H1 (cell line): ENCODE data around the gene FNDC5. TPM values are rescaled to one million over a fixed set of nuclear protein-coding genes. Genes with fewer than 3 reads are reported as not detected.

Experiments used
- CTCF ChIA-PET: fragments of 300-600 bp; sonication (Branson Sonifier 250); formaldehyde crosslinking; loops from one replicate; lab custom pipeline; 2021; ENCODE audit not compliant: partially characterized antibody; lab: Charles Lee
- POLR2A ChIA-PET: fragments of 300-600 bp; sonication (Branson Sonifier 250); formaldehyde crosslinking; loops from one replicate; lab custom pipeline; 2021; ENCODE audit warnings: inconsistent platforms; ENCODE audit not compliant: partially characterized antibody; lab: Charles Lee
- DNase-seq, 2 experiments: peaks; one replicate each; pipeline versions ENCODE4 v3.0.0 to v3.0.0-alpha.2; 2010 to 2022; ENCODE audit warnings: low spot score in 2 of 2, low read depth in 1 of 2, mixed read lengths in 1 of 2
- FAIRE-seq: peaks from 2 replicates; lab custom pipeline; 2011; peaks lifted over from hg19 to GRCh38; lab: Jason Lieb, UNC
- H2AFZ ChIP-seq: 2 replicates; pipeline ENCODE4 v1.8.1; 2012; ENCODE audit warnings: low read length, inconsistent platforms
- H2AK5ac ChIP-seq: 2 replicates; pipeline ENCODE4 v1.6.1; 2013; ENCODE audit warnings: low read depth, low read length
- H2BK120ac ChIP-seq: replicated peaks from 2 replicates; pipeline ENCODE3; 2013; ENCODE audit warnings: low read depth, low read length, inconsistent platforms
- H2BK12ac ChIP-seq: 2 replicates; pipeline ENCODE4 v1.6.1; 2013; ENCODE audit warnings: low read depth, low read length
- H2BK15ac ChIP-seq: 2 replicates; pipeline ENCODE4 v1.6.1; 2013; ENCODE audit warnings: low read length
- H2BK20ac ChIP-seq: 2 replicates; pipeline ENCODE4 v1.6.1; 2013; ENCODE audit warnings: low read length
- H2BK5ac ChIP-seq: 2 replicates; pipeline ENCODE4 v1.6.1; 2013; ENCODE audit warnings: low read depth, low read length
- H3K14ac ChIP-seq: 2 replicates; pipeline ENCODE4 v1.6.1; 2013; ENCODE audit warnings: inconsistent platforms; ENCODE audit not compliant: insufficient read length
- H3K18ac ChIP-seq: 2 replicates; pipeline ENCODE4 v1.6.1; 2013; ENCODE audit warnings: low read length; ENCODE audit errors: extremely low read depth
- H3K23ac ChIP-seq: 2 replicates; pipeline ENCODE4 v1.6.1; 2013; ENCODE audit warnings: inconsistent platforms; ENCODE audit not compliant: insufficient read length
- H3K23me2 ChIP-seq: 2 replicates; pipeline ENCODE4 v1.6.1; 2013; ENCODE audit warnings: low read depth, low read length
- H3K27ac ChIP-seq: 2 replicates; pipeline ENCODE4 v1.6.1; 2011; ENCODE audit warnings: low read depth, low read length, inconsistent platforms
- H3K27me3 ChIP-seq, 4 experiments: replicated peaks in 1 of 4; 1 replicate in 1 of 4; 2 replicates in 3 of 4; pipeline versions ENCODE4 v1.6.1 to v1.8.1; 2011 to 2013; ENCODE audit warnings: low read length in 3 of 4, mild to moderate bottlenecking in 3 of 4, inconsistent platforms in 2 of 4, mixed read lengths in 2 of 4, moderate library complexity in 1 of 4; ENCODE audit not compliant: control insufficient read depth in 3 of 4, insufficient read depth in 3 of 4; ENCODE audit errors: extremely low read depth in 1 of 4
- H3K36me3 ChIP-seq, 4 experiments: 2 replicates each; pipeline versions ENCODE4 v1.6.1 to v1.8.1; 2011 to 2013; ENCODE audit warnings: mild to moderate bottlenecking in 4 of 4, low read length in 3 of 4, moderate library complexity in 2 of 4, control low read depth in 1 of 4, inconsistent platforms in 1 of 4; ENCODE audit not compliant: insufficient read depth in 4 of 4, control insufficient read depth in 2 of 4
- H3K4ac ChIP-seq: replicated peaks from 2 replicates; pipeline ENCODE3; 2013; ENCODE audit warnings: low read length, low read depth, mixed read lengths, inconsistent platforms; ENCODE audit not compliant: insufficient read length
- H3K4me1 ChIP-seq, 4 experiments: replicated peaks in 1 of 4; 1 replicate in 1 of 4; 2 replicates in 3 of 4; pipeline versions ENCODE4 v1.6.1 to v1.8.1; 2011 to 2013; ENCODE audit warnings: low read length in 3 of 4, inconsistent platforms in 2 of 4, mixed read lengths in 1 of 4; ENCODE audit not compliant: insufficient read depth in 4 of 4, control insufficient read depth in 3 of 4
- H3K4me2 ChIP-seq, 2 experiments: 2 replicates each; pipeline versions ENCODE4 v1.6.1 to v1.8.1; 2011 to 2013; ENCODE audit warnings: low read depth in 2 of 2, low read length in 2 of 2, control low read depth in 1 of 2, inconsistent platforms in 1 of 2, mild to moderate bottlenecking in 1 of 2; ENCODE audit not compliant: insufficient read depth in 1 of 2
- H3K4me3 ChIP-seq, 4 experiments: fragments of 200-600, 300-600 bp in 1 of 4; sonication (generic), shearing (Covaris generic), sonication (Bioruptor Twin) in 1 of 4; 2 replicates each; pipeline versions ENCODE4 v1.5.1 to v1.8.1; 2011 to 2016; ENCODE audit warnings: low read length in 4 of 4, low read depth in 3 of 4, control low read depth in 2 of 4, inconsistent platforms in 2 of 4, mild to moderate bottlenecking in 2 of 4, mixed read lengths in 1 of 4, moderate library complexity in 1 of 4; ENCODE audit not compliant: insufficient read depth in 2 of 4; ENCODE audit errors: extremely low read depth in 1 of 4
- H3K56ac ChIP-seq: replicated peaks from 2 replicates; pipeline ENCODE3; 2013; ENCODE audit warnings: low read depth, mild to moderate bottlenecking, mixed read lengths, low read length, inconsistent platforms; ENCODE audit not compliant: insufficient read length
- H3K79me1 ChIP-seq: 2 replicates; pipeline ENCODE4 v1.6.1; 2013; ENCODE audit warnings: low read depth, low read length, control low read depth
- H3K79me2 ChIP-seq, 2 experiments: 2 replicates each; pipeline versions ENCODE4 v1.6.1 to v1.8.1; 2012 to 2013; ENCODE audit warnings: low read length in 2 of 2, mild to moderate bottlenecking in 2 of 2, inconsistent platforms in 1 of 2; ENCODE audit not compliant: insufficient read depth in 2 of 2, control insufficient read depth in 1 of 2
- H3K9ac ChIP-seq, 4 experiments: replicated peaks in 1 of 4; 1 replicate in 1 of 4; 2 replicates in 3 of 4; pipeline versions ENCODE4 v1.6.1 to v1.8.1; 2011 to 2013; ENCODE audit warnings: low read depth in 3 of 4, low read length in 3 of 4, control low read depth in 2 of 4, mild to moderate bottlenecking in 2 of 4, moderate library complexity in 2 of 4, inconsistent platforms in 1 of 4; ENCODE audit errors: extremely low read depth in 1 of 4
- H3K9me3 ChIP-seq, 2 experiments: 2 replicates each; pipeline versions ENCODE4 v1.6.1 to v1.8.1; 2012 to 2013; ENCODE audit warnings: mild to moderate bottlenecking in 2 of 2, moderate library complexity in 2 of 2, control low read depth in 1 of 2, inconsistent platforms in 1 of 2, low read depth in 1 of 2, low read length in 1 of 2, mixed read lengths in 1 of 2; ENCODE audit not compliant: insufficient read depth in 2 of 2
- H4K20me1 ChIP-seq, 2 experiments: replicated peaks in 1 of 2; 2 replicates each; pipeline versions ENCODE3 to v1.8.1; 2011 to 2013; ENCODE audit warnings: inconsistent platforms in 2 of 2, low read length in 2 of 2, mild to moderate bottlenecking in 1 of 2; ENCODE audit not compliant: insufficient read depth in 2 of 2, control insufficient read depth in 1 of 2
- H4K5ac ChIP-seq: 2 replicates; pipeline ENCODE4 v1.6.1; 2013; ENCODE audit warnings: low read length, low read depth, mixed read lengths, inconsistent platforms; ENCODE audit not compliant: insufficient read length
- H4K8ac ChIP-seq: 2 replicates; pipeline ENCODE4 v1.8.0; 2013; ENCODE audit warnings: mild to moderate bottlenecking, moderate library complexity, low read length, inconsistent platforms; ENCODE audit not compliant: insufficient read depth; ENCODE audit errors: extremely low read depth
- H4K91ac ChIP-seq: replicated peaks from 2 replicates; pipeline ENCODE3; 2013; ENCODE audit warnings: low read length, mixed read lengths, inconsistent platforms; ENCODE audit not compliant: insufficient read length
- GTF2F1 ChIP-seq: IDR thresholded peaks from 2 replicates; pipeline ENCODE4 v1.6.1; 2012; ENCODE audit warnings: low read depth, low read length, improper control_type of control experiment, borderline replicate concordance
- NRF1 ChIP-seq: IDR thresholded peaks from 2 replicates; pipeline ENCODE4 v1.6.1; 2011; ENCODE audit warnings: mild to moderate bottlenecking, low read depth, low read length, improper control_type of control experiment
- TBP ChIP-seq: IDR thresholded peaks from 2 replicates; pipeline ENCODE4 v1.6.1; 2011; ENCODE audit warnings: low read depth, low read length, improper control_type of control experiment
- TEAD4 ChIP-seq: IDR thresholded peaks from 2 replicates; pipeline ENCODE4 v1.6.1; 2012; ENCODE audit warnings: low read depth, low read length, inconsistent platforms, mixed read lengths
- WGBS, 2 experiments: shearing (Covaris generic) in 1 of 2; methylation state at CpG; one replicate each; pipeline versions ENCODE4 v1.1.6 to v1.1.7; 2013 to 2015; ENCODE audit warnings: low lambda C conversion rate in 2 of 2, mixed read lengths in 2 of 2, inconsistent platforms in 1 of 2, low coverage in 1 of 2, missing lambda C conversion rate in 1 of 2; ENCODE audit not compliant: insufficient replicate concordance in 2 of 2, insufficient coverage in 1 of 2, insufficient read length in 1 of 2; ENCODE audit errors: extremely low coverage in 1 of 2, missing lambda C conversion rate in 1 of 2; 5-methylcytosine and 5-hydroxymethylcytosine counted together
- polyA plus RNA-seq, 7 experiments: library from polyadenylated mRNA; depleted of rRNA in 3 of 7; stranded (reverse) in 5 of 7; unstranded in 2 of 7; fragments of >200 nt in 5 of 7; fragments of 200-250 nt in 2 of 7; gene quantifications; 1 replicate in 5 of 7; 2 replicates in 1 of 7; 4 replicates in 1 of 7; pipeline versions ENCODE4 v1.2.1 to v1.2.3, GENCODE V29; 2011 to 2013; ENCODE audit warnings: missing spikeins in 2 of 7, mixed read lengths in 2 of 7
- total RNA-seq: library from RNA; stranded (reverse); fragmentation: NEBNext Ultra II Directional; extraction: Animal tissue kit (Norgen Biotek cat#: 25700); gene quantifications from 2 replicates; pipeline ENCODE4 v1.2.1, GENCODE V29; 2021

FNDC5 gene
- total and polyA plus RNA-seq, 2 of the 8 experiments (the other 6 are each of a cell fraction or from before 2014, with no cell fraction given): 1.8 to 2.0 TPM

DNA sequence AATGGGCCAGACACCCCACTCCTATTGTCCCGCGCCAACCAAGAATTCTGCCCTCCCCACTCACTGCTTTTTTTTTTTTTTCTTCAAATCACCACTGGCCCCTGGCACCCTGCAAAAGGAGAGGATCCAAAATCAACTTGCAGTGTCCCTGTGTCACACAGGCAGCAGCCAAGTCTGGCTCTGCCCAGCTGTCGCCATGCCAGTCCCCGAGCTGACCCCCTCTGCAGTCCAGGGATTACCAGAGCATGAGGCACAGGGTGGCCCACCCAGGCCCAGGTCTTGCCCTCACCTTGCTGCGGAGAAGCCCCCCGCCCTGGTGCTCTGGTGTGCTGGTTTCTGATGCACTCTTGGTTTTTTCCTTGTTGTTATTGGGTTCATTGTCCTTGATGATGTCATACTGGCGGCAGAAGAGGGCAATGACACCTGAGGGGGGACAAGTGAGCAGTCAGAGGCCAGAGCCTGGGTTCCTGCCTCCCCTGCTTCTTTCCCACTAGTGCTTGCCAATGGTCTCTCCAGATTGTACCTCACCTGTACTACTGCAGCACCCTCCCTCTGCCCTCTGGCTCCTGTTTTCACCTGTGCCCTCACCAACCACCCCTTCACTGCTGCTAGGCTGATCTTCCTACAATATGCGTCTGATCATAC, 6.2 kb downstream of the FNDC5 start:
- Histone ChIP-seq H3K36me3 (peaks cover 0 to 7% (median 0%) of the 10 kb centered on the region in 4 experiments; a peak in 4 of 8 replicates), H3K4me1 (peaks cover 0 to 1% (median under 1%) of the 10 kb centered on the region in 4 experiments; a peak in 3 of 7 replicates), H4K8ac (no peak overlapping the region), H3K14ac (no peak overlapping the region), H3K79me1 (no peaks in the 10 kb centered on the region), H3K23ac (no peak overlapping the region), H3K4ac (no peak overlapping the region), H3K4me2 (no peak overlapping the region), H3K56ac (no peak overlapping the region), H4K91ac (no peak overlapping the region), H4K5ac (no peak overlapping the region), H2BK15ac (no peak overlapping the region), H2BK5ac (no peak overlapping the region), H3K9ac (no peak overlapping the region), H2BK20ac (no peak overlapping the region)
- no peak for DNase-seq
- CTCF ChIA-PET: interaction anchor here (1.7 to 2.8 kb wide), 3 partner anchors 12 to 28 kb away, joined by 5 to 11 read pairs (median 8); no protein-coding TSS in a partner anchor
- WGBS, 2 experiments: 83% methylated on average over 8 of the region's 8 CpGs; no CpG with 5 or more reads in 1 of the 2 experiments
- FAIRE-seq: no peak
- POLR2A ChIA-PET: interaction anchor here (1.0 kb wide), 1 partner anchor 47 kb away, joined by 5 read pairs; the partner anchor contains the start of genes S100PBP and YARS1
- no peak for TF ChIP-seq TBP
- TF ChIP-seq TEAD4: no peak
- TF ChIP-seq NRF1: no peak
- no peak for TF ChIP-seq GTF2F1
- TF ChIP-seq, all 59 proteins: peak for 0
- Histone ChIP-seq H3K18ac (no peak overlapping the region), H3K27me3 (peaks cover 0 to 11% (median 5%) of the 10 kb centered on the region in 4 experiments; a peak in 6 of 7 replicates), H2AK5ac (no peak overlapping the region), H2BK120ac (no peak overlapping the region), H3K27ac (no peak overlapping the region), H2AFZ (no peak overlapping the region), H3K9me3 (no peaks in the 10 kb centered on the region), H2BK12ac (no peak overlapping the region), H3K79me2 (no peaks in the 10 kb centered on the region), H3K23me2 (no peaks in the 10 kb centered on the region), H3K4me3 (no peak overlapping the region), H4K20me1 (peaks cover 0 to 2% of the 10 kb centered on the region in 2 experiments)
